HG02571 (cell line): ENCODE measurements around the gene ZNF514.
"Not testable (repeated sequence)": the region's sequence is repeated elsewhere in the genome, so short reads cannot be mapped to it uniquely, and the experiment has no call there.

ENCODE experiments used
- ATAC-seq: cut with Tn5 transposase; IDR thresholded peaks from one replicate; pipeline ENCODE4 v1.9.1; 2021; ENCODE audit warnings: mild to moderate bottlenecking, moderate library complexity; ENCODE audit not compliant: unreplicated experiment

Gene ZNF514

GRCh38 chr2:95143838-95144237 is 15.8 kb downstream of the ZNF514 start:
- ATAC-seq, result no peak

- ATAC-seq, result no peak
Measured at GRCh38 chr2:95138702-95139101, 20.9 kb downstream of the ZNF514 start.

GRCh38 chr2:95122197-95122551 is 37.5 kb downstream of the ZNF514 start:
- peak; percentile 12 for ATAC-seq

DNA sequence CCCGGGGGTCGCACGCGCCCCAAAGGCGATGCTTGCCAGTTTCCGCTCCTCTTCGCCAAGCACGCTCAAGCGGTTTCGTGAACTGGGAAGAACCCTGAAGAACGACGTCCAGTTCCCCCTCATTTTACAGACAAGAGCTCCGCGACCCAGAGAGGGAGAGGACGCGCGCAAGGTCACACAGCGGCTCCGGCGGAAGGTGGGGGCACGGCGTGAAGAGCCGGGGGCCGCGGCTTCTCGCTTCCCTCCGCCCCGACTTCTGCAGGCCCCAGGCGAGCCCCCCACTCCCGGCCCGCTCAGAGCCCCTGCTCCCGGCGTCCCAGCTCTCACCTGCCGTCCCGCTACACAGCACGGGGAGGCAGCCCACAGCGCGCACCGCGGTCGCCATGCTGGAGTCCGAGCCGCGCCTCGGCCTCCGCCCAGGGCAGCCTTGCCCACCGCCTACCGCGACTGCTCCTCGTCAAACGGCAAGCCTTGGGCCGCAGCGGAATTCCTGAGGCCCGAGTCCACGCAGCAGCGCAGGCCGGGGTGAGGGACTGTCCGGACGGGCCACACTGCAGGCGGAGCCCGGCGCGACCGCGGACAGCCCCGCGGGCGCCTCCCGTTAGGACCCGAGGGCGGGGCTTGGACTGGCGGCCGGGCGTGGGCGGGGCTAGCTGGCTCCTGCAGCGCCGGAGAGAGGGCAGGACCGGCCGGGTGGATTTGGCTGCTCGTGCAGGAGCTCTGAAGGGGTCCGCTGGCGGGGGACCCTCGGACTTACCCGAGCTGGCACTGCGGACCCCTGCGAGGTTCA is 38.0 kb downstream of the ZNF514 start, which contains the start of gene MRPS5:
Gene MRPS5, minus strand, starts transcription at position 402 of the 790 bp plus-strand sequence. Its CDS starts 17 bp downstream, at position 385.
- peak; percentile 92 for ATAC-seq

DNA sequence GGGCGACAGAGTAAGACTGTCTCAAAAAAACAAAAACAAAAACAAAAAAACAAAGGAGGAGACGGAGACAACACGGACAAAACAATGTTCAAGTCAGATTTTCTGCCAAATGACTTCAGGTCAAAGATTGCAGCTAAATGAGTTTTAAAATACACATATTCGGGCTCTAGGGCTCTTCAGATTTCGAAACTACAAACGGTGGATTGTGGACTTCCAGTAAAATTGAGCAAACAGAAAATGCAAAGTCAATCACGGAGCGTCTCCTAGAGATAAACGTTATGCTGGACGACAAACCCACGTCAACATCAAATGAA is 38.6 kb downstream of the ZNF514 start:
- no peak for ATAC-seq

DNA sequence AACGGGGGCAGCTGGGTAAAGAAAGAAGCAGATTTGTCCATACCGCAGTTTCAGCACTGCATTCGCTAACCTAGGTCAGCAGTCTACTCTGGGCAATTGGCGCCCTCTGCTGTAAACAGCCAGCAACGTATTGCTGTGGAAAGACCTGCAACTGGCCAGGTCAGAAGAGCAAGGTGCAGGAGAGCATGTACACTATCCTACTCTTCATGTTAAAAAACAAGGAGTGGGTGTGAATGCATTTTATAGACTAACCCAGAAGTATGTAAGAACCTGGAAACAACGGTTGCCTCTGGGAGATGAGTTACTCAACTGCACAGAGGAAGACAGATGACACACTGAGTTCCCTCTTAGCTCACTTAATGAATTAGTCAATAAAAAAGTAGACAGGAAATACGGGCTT is 44.2 kb downstream of the ZNF514 start:
- peak; percentile 94 for ATAC-seq

- no peak for ATAC-seq
Measured at GRCh38 chr2:95113464-95113863, 46.2 kb downstream of the ZNF514 start.

GRCh38 chr2:95110395-95110794 is 49.3 kb downstream of the ZNF514 start:
- no peak for ATAC-seq

DNA sequence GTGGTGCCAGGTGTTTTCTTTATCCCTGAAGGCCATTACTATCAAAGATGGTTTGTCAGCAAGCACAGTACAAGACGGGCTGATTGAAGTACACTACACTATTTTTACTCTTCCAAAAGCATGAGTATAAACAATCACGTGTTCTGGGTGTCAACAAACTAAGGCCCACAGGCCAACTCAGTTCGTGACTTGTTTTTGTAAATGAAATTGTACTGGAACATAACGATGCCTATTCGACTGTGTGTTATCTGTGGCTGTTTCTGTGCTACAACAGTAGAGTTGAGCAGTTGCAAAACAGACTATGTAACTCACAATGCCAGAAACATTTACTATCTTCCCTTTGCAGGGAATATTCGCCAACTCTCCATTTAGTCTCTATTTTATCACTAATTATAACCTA is 50.4 kb downstream of the ZNF514 start:
- ATAC-seq, result no peak

GRCh38 chr2:95106081-95106480 is 53.6 kb downstream of the ZNF514 start:
- ATAC-seq, result no peak

DNA sequence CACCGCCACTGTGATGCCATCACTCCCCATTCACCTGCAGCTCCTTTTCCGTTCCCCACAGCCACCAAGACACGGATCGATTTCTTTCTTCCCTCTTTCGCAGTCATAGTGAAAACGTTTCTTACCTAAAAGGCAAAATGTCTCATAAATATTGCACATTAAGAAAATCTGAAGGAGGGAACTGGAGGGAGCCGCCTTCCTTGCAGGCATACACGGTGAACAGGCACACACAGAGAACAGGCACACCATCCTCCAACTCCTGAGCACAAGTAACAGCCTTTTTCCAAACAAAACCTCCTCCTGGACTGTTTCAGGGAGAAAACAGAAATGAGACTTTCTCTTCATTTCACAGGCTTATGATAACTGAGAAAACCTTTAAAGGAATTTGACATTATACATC is 55.0 kb downstream of the ZNF514 start:
- ATAC-seq, result no peak

DNA sequence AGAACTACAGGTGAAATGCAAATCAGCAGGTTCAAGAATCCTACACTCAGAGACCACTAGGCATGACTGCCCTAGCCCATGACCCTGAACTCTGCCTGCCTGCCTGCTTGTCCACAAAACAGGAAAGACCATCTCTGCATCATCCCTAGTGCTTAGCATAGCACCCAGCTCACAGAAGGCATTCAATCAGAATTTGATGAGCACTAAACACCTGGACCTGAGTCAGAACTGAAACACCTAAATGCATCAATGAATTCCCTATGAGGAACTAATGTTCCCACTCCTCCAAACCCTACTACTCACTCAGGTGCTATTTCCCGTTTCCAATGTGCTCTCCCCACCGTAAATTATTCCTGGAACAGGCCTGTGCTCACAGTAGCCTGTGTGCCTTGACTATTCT is 59.7 kb downstream of the ZNF514 start:
- no peak for ATAC-seq

DNA sequence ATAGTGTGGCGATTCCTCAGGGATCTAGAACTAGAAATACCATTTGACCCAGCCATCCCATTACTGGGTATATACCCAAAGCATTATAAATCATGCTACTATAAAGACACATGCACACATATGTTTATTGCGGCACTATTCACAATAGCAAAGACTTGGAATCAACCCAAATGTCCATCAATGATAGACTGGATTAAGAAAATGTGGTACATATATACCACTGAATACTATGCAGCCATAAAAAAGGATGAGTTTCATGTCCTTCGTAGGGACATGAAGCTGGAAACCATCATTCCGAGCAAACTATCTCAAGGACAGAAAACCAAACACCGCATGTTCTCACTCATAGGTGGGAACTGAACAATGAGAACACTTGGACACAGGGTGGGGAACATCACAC is 61.4 kb downstream of the ZNF514 start:
- ATAC-seq, result not testable (repeated sequence)
